Nephron (organoid): ENCODE data around the gene GLRX3.

Experiments
- H3K27ac Mint-ChIP-seq, 3 experiments: 2 replicates each; pipeline ENCODE4 v1.8.0; 2020; ENCODE audit warnings: mixed read lengths in 3 of 3, mild to moderate bottlenecking in 2 of 3, moderate library complexity in 1 of 3
- H3K27me3 Mint-ChIP-seq: 2 replicates; pipeline ENCODE4 v1.8.0; 2021; ENCODE audit warnings: low read depth, mild to moderate bottlenecking, moderate library complexity, mixed read lengths
- H3K36me3 Mint-ChIP-seq: 2 replicates; pipeline ENCODE4 v1.8.0; 2020; ENCODE audit warnings: low read depth, mixed read lengths
- H3K4me1 Mint-ChIP-seq: 2 replicates; pipeline ENCODE4 v1.8.0; 2020; ENCODE audit warnings: mixed read lengths
- H3K4me3 Mint-ChIP-seq, 3 experiments: 2 replicates each; pipeline ENCODE4 v1.8.0; 2020; ENCODE audit warnings: mild to moderate bottlenecking in 3 of 3, mixed read lengths in 3 of 3, moderate library complexity in 2 of 3
- H3K9me3 Mint-ChIP-seq: 2 replicates; pipeline ENCODE4 v1.8.0; 2020; ENCODE audit warnings: mixed read lengths
- TF ChIP-seq, protein P1 (sequence below), 3 experiments: fragments of 200-600 bp; sonication (generic); IDR thresholded peaks; one replicate each; pipeline ENCODE4 v1.5.0; 2021; ENCODE audit warnings: antibody characterized with exemption in 3 of 3; ENCODE audit not compliant: unreplicated experiment in 3 of 3

GLRX3 gene

DNA sequence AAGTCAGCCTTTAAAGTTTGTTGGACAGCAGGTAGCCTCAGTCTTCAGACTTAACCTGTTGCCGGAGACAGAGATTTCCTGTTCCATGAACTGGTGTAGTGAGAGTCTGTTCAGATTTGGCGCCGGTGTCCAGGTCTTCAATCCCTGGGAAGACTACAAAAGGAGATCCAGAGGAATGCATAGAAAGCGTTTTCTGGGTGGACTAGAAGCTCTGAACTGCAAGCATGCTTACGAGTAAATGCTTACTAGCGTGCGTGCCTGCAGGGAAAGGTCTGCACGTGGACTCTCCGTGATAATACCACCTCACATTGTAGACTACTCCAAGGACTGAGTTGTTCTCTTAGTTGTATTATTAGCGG is 878 bp downstream of the GLRX3 start:
- no peaks in the 10 kb centered on the region for H3K9me3 Mint-ChIP-seq
- TF ChIP-seq, protein P1, sequence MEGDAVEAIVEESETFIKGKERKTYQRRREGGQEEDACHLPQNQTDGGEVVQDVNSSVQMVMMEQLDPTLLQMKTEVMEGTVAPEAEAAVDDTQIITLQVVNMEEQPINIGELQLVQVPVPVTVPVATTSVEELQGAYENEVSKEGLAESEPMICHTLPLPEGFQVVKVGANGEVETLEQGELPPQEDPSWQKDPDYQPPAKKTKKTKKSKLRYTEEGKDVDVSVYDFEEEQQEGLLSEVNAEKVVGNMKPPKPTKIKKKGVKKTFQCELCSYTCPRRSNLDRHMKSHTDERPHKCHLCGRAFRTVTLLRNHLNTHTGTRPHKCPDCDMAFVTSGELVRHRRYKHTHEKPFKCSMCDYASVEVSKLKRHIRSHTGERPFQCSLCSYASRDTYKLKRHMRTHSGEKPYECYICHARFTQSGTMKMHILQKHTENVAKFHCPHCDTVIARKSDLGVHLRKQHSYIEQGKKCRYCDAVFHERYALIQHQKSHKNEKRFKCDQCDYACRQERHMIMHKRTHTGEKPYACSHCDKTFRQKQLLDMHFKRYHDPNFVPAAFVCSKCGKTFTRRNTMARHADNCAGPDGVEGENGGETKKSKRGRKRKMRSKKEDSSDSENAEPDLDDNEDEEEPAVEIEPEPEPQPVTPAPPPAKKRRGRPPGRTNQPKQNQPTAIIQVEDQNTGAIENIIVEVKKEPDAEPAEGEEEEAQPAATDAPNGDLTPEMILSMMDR (IDR thresholded peaks at IDR 0.05; ENCODE audit: unreplicated experiment in 3 of 3): no peak
- peak overlapping the region; percentile 87 to 98 (median 95) for H3K4me3 Mint-ChIP-seq
- H3K36me3 Mint-ChIP-seq: peaks cover 12% of the 10 kb centered on the region
- H3K4me1 Mint-ChIP-seq: peaks cover 25% of the 10 kb centered on the region
- peak overlapping the region; percentile 88 to 95 (median 95) for H3K27ac Mint-ChIP-seq
- H3K27me3 Mint-ChIP-seq: no peaks in the 10 kb centered on the region

DNA sequence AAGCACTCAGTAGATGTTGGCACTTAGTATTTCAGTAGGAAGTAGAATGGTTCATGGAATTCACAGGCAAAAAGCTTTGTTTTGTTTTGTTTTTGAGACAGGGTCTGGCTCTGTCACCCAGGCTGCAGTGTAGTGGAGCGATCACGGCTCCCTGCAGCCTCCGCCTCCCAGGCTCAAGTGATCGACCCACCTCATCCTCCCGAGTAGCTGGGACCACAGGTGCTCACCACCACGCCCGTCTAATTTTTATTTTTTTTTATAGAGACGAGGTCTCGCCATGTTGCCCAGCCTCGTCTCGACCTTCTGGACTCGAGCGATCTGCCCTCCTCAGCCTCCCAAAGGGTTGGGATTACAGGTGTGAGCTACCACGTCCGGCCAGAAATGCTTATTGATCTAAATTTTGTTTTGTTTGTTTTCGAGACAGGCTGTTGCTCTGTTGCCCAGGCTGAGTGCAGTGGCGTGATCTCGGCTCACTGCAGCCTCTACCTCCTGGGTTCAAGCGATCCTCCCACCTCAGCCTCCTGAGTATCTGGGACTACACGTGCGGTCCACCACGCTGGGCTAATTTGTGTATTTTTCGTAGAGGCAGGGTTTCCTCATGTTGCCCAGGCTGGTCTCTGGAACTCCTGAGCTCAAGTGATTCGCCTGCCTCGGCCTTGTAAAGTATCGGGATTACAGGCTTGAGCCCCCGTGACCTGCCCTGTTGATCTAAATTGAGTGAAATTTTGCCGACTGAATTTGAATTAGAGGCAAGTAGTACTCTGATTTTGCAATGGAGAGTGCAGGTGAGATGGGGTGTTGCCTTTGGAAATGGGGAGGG is 1.7 kb downstream of the GLRX3 start:
- TF ChIP-seq, protein P1 (IDR thresholded peaks at IDR 0.05; ENCODE audit: unreplicated experiment in 3 of 3): no peak
- H3K27me3 Mint-ChIP-seq: no peaks in the 10 kb centered on the region
- H3K4me3 Mint-ChIP-seq: peak overlapping the region; percentile 87 to 98 (median 95)
- H3K9me3 Mint-ChIP-seq: no peaks in the 10 kb centered on the region
- H3K4me1 Mint-ChIP-seq: peaks cover 33% of the 10 kb centered on the region
- H3K27ac Mint-ChIP-seq: peak overlapping the region; percentile 88 to 95 (median 95)
- peaks cover 19% of the 10 kb centered on the region for H3K36me3 Mint-ChIP-seq

DNA sequence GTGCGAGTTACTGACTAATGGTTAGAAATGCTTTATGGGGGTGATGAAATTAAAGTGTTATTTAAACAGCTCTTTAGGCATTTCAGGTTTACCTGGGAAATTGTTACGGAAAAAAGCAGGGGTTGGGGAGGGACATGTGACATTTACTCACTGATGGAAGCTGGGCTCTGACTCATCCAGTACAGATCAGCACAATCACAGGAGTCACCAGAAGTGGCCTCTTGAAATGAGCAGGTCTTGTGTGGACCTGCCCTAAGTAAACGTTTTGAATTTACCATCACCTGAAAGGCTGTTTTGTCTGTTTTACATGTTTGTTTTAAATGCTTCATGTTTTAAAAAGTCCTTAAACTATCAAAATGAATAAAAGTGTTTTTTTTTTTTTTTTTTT is 2.3 kb downstream of the GLRX3 start:
- TF ChIP-seq, protein P1 (IDR thresholded peaks at IDR 0.05; ENCODE audit: unreplicated experiment in 3 of 3): no peak
- Mint-ChIP-seq H3K27ac (peak overlapping the region in 1 of 3 experiments; percentile 31), H3K36me3 (peaks cover 23% of the 10 kb centered on the region), H3K4me3 (peak overlapping the region; percentile 87 to 98 (median 95)), H3K27me3 (no peaks in the 10 kb centered on the region), H3K4me1 (peaks cover 37% of the 10 kb centered on the region), H3K9me3 (no peaks in the 10 kb centered on the region)

DNA sequence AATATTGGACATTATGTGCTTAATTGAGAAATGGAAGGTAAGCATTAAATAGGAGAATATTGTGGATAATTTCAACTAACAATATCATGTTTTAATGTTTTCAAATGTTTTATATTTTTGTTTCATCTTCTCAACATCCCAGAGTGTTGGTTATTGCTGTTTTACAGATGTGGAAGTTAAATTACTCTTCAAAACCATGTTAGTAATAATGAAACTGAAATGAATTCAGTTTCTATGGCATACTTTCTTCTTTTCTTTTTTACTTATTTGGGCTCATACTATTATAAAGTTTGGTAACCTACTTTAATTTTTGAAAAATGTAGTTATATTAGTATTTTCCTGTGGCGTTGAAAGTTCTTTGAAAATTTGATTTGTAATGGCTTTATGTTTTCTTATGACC is 4.2 kb downstream of the GLRX3 start:
- TF ChIP-seq, protein P1 (IDR thresholded peaks at IDR 0.05; ENCODE audit: unreplicated experiment in 3 of 3): no peak
- no peak overlapping the region for H3K4me3 Mint-ChIP-seq
- peaks cover 37% of the 10 kb centered on the region for H3K4me1 Mint-ChIP-seq
- no peaks in the 10 kb centered on the region for H3K27me3 Mint-ChIP-seq
- H3K27ac Mint-ChIP-seq: peak overlapping the region in 1 of 3 experiments; percentile 25
- peaks cover 27% of the 10 kb centered on the region for H3K36me3 Mint-ChIP-seq
- H3K9me3 Mint-ChIP-seq: no peaks in the 10 kb centered on the region

DNA sequence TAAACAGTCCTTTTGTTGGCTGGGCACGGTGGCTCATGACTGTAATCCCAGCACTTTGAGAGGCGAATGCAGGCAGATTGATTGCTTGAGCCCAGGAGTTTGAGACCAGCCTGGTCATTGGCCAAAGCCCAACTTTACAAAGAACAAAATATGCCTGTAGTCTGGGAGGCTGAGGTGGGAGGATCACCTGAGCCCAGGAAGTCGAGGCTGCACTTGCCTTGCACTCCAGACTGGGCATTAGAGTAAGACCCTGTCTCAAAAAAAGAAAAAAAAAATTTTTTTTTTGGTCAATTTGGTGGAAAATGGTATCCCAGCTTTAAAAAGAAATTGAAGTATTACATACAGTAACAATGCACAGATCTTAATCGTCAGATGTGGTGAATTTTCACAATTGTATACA is 4.8 kb downstream of the GLRX3 start:
- TF ChIP-seq, protein P1 (IDR thresholded peaks at IDR 0.05; ENCODE audit: unreplicated experiment in 3 of 3): no peak
- no peaks in the 10 kb centered on the region for H3K27me3 Mint-ChIP-seq
- H3K36me3 Mint-ChIP-seq: peaks cover 30% of the 10 kb centered on the region

DNA sequence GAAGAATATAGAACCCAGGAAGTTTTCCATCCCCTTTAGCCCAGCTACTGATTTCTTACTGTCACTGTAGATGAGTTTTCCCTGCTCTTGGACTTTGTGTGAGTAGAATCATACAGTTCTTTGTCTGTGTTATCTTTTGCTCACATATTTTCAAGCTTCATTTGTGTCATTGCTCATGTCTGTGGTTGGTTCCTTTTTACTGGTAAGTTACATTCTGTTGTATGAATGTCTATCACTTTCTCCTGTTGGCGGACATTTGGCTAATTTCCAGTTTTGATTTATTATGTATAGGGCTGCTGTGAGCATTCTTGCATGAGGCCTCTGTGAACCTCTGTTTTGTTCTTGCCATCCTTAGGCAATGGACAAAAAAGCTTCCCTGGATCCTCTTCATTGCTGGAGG is 5.3 kb downstream of the GLRX3 start:
- Mint-ChIP-seq H3K36me3 (peaks cover 35% of the 10 kb centered on the region), H3K4me3 (peak overlapping the region in 1 of 3 experiments; percentile 11), H3K27me3 (no peaks in the 10 kb centered on the region), H3K27ac (peak overlapping the region in 1 of 3 experiments; percentile 36), H3K4me1 (peaks cover 37% of the 10 kb centered on the region), H3K9me3 (no peaks in the 10 kb centered on the region)
- TF ChIP-seq, protein P1 (IDR thresholded peaks at IDR 0.05; ENCODE audit: unreplicated experiment in 3 of 3): no peak

More for the DNA sequence above, 4.8 kb downstream of the GLRX3 start:
- H3K9me3 Mint-ChIP-seq: no peaks in the 10 kb centered on the region
- H3K4me1 Mint-ChIP-seq: peaks cover 37% of the 10 kb centered on the region
- H3K27ac Mint-ChIP-seq: peak overlapping the region in 1 of 3 experiments; percentile 36
- H3K4me3 Mint-ChIP-seq: no peak overlapping the region
